GM18502 (cell line): Measurements from ENCODE around the gene NF1.
"Not testable (repeated sequence)": the region's sequence is repeated elsewhere in the genome, so short reads cannot be mapped to it uniquely, and the experiment has no call there.

Experiments
- ATAC-seq: cut with Tn5 transposase; IDR thresholded peaks from one replicate; pipeline ENCODE4 v1.9.1; 2021; ENCODE audit warnings: mild to moderate bottlenecking; ENCODE audit not compliant: unreplicated experiment, poor library complexity

NF1 gene

DNA sequence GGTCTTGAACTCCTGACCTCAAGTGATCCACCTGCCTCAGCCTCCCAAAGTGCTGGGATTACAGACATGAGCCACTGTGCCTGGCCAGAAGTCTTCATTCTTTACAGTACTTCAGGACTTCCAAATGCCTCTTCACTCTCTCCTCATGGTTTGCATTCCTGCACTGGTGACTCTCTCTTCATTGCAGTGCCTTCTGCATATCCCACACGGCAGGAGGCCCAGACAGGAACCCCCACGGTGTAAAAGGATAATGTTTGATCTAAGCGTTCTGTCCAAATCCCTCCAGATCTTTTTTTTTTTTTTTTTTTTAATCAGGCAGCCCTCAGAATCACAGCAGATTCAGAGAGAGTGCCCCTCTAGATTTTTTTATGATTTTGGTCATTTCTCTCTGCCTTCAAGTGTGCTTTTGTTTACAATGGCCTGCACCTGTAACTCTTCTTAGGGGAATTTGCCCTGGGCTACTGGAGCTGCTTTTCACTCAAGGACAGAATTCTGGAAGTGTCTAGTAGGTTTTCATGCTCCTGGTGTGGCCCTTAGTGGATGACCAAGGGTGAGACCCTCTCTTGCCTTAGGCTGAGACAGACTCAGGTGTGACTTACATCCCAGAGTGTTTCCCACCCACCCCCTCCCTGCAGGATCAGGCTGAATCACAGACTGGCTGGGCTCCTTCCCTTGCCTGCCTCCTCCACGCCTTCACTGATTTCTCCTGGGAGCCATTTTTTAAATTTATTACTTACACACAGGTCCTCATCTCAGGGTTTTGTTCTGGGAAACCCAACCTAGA lies 19.8 kb upstream of the NF1 start:
- no peak for ATAC-seq

DNA sequence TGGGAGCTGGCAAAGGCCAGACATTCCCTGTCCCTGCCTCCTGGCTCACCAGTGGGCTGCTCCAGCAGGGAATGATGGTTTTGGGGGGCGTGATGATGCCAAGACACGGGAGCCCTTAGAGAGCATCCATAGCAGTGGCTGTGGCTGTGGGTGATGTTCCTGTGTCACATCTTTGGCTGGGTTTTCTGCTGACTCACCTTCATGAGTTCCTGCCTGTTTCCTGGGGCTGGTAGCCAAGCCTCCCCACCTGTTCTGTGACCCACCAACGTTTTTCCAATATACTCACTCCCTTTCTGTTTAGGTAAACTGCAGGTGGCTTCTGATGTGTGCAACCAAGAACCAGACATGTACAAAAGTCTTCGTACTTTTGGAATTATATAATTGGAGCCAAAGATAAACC lies 16.5 kb upstream of the NF1 start:
- no peak for ATAC-seq

DNA sequence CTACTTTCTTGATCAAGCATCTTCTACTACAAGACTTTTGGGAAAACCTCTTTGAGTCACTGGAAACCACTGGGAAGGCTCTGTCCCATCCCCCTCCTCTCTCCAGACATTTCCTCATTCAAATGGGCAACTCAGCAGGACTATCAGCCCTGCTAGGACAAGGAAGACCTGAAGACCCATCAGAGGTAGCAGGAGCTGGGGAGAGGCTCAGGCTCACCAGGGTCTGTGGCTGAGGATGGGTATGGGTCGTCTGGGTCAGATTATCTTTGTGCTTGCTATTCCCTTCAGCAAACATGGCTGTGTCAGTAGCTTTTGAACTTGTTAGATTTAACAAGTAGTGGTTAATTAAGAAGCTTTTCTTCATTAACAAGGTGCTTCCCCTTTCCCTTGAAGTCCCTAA lies 15.0 kb upstream of the NF1 start:
- ATAC-seq = no peak

DNA sequence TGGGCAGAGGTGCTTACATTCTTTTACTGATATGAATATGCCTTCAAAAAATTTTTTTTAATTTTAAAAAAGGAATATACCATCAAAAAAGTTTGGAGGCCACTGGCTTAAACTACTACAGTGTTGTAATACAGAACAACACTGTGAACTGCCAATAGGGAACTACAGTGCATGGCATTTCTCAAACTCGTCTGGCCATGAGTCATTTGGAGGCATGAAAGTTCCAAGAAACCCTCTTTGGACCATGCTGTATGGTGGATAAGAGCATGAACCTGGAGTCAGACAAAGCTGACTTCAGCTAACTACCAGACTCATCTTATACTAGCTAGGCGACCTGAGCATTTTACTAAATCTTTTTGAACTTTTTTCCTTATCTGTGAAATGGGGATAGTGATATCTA lies 9.2 kb upstream of the NF1 start:
- ATAC-seq = no peak

DNA sequence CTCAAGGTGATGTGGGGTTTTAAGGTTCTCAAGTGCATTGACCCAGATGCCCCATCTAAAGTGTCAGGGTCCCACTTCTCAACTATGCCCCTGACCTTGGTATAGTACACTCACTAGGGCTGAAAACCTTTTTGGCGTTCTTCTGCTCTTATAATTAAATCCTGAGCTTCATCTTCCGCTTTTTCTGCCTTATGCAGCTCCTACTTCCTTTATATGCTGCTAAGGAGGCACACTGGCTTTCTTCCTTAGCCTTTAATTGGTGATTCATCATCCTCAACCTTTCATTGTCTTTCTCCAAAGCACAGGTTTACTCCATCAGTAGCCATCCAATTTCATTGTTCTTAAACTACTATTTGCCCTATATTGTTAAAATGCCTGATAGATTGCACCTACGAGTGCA lies 5.3 kb upstream of the NF1 start:
- ATAC-seq = no peak

DNA sequence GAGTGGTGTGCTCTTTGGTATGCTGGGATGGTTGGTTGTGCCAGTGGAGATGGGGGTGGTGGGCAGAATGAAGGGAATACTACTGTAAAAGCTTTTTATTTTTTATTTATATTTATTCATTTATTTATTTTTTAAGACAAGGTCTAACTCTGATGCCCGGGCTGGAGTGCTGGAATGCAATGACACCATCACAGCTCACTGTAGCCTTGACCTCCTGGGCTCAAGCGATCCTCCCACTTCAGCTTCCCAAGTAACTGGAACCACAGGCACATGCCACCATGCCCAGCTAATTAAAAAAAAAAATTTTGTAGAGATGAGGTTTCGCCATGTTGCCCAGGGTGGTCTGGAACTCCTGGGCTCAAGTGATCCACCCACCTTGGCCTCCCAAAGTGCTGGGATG lies 4.1 kb upstream of the NF1 start:
- not testable (repeated sequence) for ATAC-seq

DNA sequence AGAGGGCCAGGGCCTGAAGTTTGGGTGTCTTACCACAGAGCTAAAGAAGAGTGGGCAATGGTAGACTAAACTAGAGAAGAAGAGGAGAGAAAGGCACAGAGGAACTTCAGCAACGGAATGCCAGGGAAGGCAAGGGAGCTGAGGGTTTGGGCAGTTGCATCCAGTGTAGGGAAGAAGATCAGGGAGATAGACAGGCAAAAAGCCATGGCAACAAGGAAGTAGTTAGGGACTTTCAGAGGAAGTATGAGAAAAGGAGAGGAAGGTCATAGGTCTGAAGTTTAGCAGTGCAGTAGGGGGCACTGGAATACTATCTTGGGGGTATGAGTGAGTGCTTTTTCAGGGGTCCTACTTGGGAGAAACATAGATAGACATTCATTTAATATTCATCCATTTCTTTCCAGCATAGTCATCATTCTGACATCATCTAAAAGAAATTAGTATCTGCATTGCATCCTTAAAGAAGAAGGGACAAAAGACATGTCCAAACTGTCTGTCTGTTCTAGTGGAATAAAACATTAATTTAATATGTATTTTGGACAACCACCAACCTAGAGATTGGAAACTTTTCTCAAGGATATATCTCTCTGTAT lies 2.2 kb upstream of the NF1 start:
- no peak for ATAC-seq

DNA sequence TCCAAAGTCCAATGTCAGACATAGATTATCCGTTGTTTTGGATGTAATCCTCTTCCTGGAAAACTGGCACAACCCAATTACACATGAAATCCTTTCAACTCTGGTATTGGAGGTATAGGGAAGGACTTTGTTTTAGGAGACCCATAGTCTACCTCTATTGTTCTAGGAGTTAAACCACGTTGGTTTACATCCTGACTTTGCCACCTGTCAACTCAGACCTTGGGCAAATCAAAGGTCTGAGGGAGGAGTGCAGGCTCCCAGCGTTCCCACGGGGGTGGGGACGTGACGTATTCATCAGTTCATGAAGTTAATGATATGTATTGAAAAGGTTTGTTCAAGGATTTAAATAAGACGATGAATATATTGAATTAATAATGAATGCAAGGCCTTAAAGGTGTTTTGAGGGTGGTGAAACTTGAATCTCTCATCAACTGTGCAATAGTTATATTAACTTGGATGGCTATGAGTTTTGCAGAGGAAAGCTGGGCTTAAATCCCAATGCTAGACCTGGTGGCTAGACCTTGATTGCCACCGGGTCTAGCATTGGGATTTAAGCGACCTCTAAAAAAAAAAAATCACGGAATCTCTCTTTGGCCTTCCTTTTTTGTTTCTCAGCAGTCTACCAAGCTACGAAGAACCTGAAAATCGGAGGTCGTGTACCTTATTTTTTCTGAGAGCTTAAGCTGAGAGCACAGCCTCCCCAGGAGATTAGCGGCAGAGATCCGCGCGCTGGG lies 744 bp upstream of the NF1 start:
- no peak for ATAC-seq

DNA sequence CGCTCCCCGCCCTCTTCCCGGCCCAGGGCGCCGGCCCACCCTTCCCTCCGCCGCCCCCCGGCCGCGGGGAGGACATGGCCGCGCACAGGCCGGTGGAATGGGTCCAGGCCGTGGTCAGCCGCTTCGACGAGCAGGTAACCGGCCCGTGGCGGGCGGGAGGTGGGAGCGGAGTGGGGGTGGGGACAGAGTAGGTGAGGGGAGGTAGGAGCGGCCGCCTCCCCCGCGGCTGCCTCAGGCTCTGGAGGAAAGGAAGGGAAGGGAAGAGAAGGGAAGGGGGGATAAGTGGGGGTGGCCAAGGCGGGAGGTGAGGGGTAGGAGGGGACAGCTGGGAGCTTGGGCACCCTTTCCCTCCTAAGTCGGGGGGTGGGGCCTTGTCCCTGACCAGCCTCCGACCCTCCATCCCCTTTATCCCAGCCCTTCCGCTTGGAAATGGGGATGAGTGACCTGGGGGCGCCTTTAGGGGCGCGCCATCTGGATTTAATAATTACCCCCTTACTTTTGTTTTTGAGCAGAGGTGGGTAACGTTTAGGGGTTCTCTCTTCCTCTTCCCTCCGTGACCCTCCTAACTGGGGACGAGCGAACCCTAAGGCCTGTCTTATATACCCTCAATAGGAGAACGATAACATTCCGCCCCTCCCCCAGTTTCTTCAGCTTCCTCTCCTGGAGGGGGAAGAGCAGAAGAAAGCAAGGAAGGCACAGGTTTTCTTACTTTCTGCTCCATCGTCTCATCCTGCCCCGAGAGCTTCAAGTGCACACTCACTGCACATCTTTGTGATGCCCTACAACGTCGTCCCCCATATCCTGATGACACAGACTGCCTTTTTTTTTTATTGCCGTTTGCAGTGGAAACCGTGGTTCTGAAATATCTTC lies 694 bp downstream of the NF1 start:
- peak; percentile 8 for ATAC-seq

DNA sequence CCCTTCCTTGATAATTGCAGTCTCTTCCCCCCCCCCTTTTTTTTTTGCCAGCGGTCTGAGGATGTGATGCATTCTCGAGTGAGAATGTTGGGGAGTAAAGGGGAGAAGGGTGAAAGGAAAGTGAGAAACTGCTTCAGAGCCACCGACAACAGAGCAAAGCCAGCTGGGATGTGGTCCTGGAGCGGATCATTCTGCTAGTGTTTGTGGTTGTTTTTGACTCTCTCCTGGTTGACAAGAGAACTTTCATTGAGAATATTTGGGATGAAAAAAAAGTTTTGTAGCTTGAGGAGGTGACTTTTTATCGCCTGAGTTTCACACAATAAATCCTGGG lies 1.3 kb downstream of the NF1 start:
- no peak for ATAC-seq

DNA sequence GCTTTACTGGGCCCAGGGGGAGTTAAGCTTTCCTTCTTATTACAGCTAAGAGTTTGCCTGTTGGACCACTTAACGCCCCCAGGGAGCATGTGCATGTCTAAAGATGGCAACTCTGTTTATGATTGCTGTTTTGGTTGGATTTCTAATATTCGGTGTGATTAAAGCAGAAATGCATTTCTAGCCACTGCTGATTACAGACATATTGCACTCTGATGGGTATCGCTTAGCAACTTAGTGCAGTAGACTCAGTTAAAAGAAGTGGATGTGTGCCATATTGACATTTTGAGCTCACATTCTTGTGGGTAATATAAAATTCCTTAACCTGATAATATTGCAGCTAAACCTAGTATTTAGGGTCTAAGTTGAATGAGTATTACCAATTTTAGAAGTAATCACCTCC lies 4.2 kb downstream of the NF1 start:
- no peak for ATAC-seq

DNA sequence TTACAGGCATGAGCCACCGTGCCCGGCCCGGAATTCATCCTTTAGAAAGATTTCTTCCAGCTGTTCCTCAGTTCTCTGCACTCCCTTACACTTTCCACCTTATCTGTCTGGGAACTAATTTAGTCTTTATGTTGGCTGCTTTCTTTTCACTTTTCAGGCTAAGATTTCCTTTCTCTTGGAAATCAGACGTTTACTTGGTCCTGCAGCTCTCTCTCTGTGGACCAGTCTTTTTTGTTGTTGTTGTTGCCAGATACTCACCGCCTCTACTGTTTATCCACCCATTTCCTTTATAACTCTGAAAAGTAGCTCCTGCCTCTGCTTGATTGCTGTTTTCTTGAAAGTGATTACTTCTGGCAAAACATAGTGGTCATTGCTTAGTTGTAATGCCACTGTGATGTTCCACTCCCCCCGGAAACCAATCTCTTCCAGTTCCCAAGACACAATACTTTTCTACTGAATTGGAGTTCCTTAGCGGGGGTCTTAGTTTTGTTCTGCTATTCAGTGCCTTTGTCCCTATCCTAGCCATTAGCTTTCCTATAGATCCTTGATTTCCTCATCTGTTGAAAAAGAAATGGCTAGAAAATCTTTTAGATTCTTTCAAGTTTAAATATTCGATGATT lies 6.2 kb downstream of the NF1 start:
- no peak for ATAC-seq

DNA sequence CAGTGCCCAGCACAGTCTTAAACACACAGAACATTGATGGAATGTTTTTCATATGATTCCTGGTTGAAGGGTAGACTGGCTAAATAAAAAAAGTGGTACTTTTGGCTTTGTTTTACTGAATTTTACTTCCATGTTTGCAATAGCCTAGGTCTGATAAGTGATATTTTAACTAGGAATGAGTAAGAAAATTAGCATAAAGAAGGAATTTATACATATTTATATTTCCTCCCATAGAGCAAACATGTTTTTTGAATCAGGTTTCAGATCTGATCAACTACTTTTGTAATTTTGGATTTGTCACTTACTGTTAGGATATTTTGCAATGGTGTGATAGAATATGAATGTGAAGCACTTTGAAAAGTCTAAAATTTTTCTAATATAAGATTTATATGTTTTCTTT lies 7.2 kb downstream of the NF1 start:
- ATAC-seq = no peak

DNA sequence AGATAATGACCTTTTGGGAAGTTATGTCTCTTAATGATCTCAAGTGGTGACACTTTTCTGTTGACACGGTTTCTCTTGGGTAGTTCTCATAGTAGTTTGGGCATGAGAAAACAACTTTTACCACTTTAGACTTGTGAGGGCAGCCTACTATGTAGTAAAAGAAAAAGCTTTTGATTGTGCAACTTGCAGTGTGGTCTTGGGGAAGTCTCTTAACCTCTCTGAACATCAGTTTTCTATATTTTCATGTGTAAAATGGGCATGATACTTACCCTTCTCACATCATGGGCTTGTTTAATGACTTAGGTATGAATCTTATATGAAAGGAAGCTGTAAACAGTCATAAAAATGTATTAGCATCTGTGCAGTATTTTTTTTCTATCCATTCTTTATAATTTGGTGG lies 11.2 kb downstream of the NF1 start:
- ATAC-seq = no peak

DNA sequence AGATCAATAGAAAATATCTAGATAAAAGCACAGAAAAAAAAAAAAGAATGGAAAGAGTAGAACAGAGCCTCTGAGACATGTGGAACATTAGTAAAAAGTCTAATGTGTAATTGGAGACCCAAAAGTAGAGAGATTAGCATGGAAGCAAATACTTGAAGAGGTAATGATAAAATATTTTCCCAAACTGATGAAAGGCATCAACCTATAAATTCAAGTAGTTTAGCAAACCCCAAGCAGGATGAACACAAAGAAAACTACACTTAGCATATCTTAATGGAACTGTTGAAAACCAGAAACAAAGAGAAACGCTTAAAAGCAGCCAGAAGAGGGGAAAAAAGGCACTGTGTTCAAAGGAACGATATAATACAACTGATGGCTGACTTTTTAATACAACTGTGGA lies 16.4 kb downstream of the NF1 start:
- ATAC-seq = no peak

DNA sequence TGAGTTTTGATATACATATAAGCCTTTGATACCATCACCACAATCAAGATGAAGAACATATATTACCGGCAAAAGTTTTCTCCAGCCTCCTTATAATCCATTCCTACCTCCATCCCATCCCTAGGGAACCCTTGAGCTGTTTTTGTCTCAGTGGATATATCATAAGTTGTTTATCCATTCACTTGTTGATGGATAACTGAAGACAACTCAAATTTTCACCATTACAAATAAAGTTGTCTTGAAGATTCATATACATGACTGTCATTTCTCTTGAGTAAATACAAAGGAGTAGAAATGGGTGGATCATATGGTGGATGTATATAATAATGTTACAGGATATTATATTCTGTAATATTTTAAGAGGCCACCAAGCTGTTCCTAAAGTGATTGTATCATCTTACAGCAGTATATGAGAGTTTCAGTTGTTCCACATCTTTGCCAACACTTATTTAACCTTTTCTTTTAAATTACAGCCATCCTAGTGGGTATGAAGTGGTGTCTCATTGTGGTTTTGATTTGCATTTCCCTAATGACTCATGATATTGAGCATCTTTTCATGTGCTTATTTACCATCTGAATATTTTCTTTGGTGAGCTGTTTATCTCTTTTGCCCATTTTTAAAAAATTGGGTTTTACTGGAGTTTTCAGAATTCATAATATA lies 17.4 kb downstream of the NF1 start:
- ATAC-seq = no peak

DNA sequence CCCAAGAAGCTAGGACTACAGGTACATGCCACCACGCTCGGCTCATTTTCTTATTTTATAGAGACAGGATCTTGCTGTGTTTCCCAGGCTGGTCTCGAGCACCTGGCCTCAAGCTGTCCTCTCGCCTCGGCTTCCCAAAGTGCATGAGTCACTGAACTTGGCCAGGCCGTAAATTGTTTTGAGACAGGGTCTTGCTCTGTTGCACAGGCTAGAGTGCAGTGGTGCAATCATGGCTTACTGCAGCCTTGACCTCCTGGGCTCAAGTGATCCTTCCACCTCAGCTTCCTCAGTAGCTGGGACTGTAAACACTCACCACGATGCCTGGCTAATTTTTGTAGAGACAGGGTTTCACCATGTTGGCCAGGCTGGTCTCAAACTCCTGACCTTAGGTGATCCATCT lies 18.6 kb downstream of the NF1 start:
- not testable (repeated sequence) for ATAC-seq

DNA sequence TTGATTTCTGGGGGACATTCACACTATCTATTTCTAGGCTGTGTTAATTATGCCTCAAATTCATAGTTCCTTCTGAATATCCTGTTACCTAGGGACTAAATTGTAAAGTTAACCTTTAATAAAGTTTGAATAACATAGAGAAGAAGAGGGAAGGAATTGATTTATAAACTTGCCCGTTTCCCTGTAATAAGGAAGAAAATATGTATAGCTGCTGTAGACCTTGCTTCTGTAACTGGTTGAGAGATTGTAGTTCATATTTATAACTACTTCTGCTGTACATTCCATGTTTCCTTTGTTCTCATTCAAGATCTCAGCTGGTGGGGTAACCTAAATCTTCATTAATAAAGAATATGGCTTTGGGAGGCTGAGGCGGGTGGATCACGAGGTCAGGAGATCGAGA lies 19.2 kb downstream of the NF1 start:
- ATAC-seq = no peak

DNA sequence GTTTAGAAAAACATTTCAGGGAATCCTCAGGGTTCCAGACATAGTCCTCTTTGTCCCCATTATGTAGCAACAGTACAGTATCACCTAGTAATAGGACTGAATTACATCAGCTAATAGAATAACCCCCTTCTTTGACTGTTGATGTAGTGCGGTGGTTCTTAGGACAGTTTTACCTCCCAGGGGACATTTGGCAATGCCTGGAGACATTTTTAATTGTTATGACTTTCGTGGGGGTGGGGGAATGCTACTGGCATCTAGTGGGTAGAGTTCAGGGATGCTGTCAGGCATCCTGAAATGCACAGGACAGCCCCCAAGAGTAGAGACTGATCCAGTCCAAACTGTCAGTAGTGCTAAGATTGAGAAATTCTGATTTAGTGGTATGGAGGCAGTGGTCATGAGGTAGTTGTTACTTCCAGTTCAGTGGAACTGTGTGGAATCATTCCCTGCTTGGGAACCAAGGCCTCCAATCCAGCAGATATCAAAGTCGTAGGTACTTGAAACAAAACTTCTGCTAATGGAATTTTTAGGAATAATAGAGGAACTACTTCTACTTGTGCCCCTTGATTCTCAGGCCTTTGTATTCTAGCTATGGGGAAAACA lies 20.3 kb downstream of the NF1 start:
- no peak for ATAC-seq

DNA sequence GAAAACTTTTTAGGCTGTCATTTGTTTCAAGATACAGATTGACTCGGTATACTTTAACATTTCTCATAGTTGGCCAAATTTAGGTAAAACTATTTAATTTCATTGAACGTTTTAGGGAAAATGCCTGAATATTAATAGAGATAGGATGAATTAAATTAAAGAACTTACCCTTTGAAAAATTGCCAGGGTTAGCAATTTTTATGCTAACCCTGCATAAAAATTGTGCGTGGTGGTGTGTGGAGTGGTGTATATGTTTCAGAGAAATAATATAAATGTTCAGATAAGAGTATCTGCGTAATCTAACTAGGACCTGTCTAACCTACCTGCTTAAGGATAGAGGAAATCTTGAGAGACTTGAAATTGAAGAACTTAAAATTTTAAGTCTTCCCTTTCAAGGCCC lies 21.4 kb downstream of the NF1 start:
- ATAC-seq = no peak
